IPS-18c (cell line): ENCODE measurements around the gene ALB.
"Not testable (repeated sequence)": the region's sequence is repeated elsewhere in the genome, so short reads cannot be mapped to it uniquely, and the experiment has no call there.

ENCODE experiments used
- H3K4me3 ChIP-seq: 2 replicates; pipeline ENCODE4 v1.7.0; 2013; ENCODE audit warnings: low read depth, mild to moderate bottlenecking, low read length, moderate library complexity; ENCODE audit not compliant: insufficient read depth
- H3K9me3 ChIP-seq: one replicate; pipeline ENCODE4 v1.6.1; 2013; ENCODE audit warnings: mild to moderate bottlenecking, low read length, moderate library complexity; ENCODE audit not compliant: control insufficient read depth, insufficient read depth

The ALB gene

GRCh38 chr4:73404042-73404441, at the start of gene ALB:
Gene ALB (plus strand): TSS chr4:73404287. CDS start chr4:73404328, 41 bp downstream.
- Histone ChIP-seq H3K9me3 (no peaks in the 10 kb centered on the region), H3K4me3 (no peak within 1 kb of the TSS)

GRCh38 chr4:73357174-73357573, 46.9 kb upstream of the ALB start:
- not testable (repeated sequence) for H3K4me3 ChIP-seq, H3K9me3 ChIP-seq

GRCh38 chr4:73369506-73370199, 34.4 kb upstream of the ALB start:
- H3K9me3 ChIP-seq, result peaks cover 16% of the 10 kb centered on the region
- H3K4me3 ChIP-seq, result not testable (repeated sequence)

GRCh38 chr4:73375328-73375741, 28.8 kb upstream of the ALB start:
- peaks cover 6% of the 10 kb centered on the region for H3K9me3 ChIP-seq

GRCh38 chr4:73376251-73376650, 27.8 kb upstream of the ALB start:
- peaks cover 2% of the 10 kb centered on the region for H3K9me3 ChIP-seq
- H3K4me3 ChIP-seq, result no peak overlapping the region

More at GRCh38 chr4:73375328-73375741, 28.8 kb upstream of the ALB start:
- H3K4me3 ChIP-seq, result no peak overlapping the region

GRCh38 chr4:73376976-73377375, 27.1 kb upstream of the ALB start:
- Histone ChIP-seq H3K4me3 (no peak overlapping the region), H3K9me3 (peaks cover 2% of the 10 kb centered on the region)

- Histone ChIP-seq H3K4me3 (no peak overlapping the region), H3K9me3 (no peaks in the 10 kb centered on the region)
Measured at GRCh38 chr4:73378887-73379286, 25.2 kb upstream of the ALB start.

- Histone ChIP-seq H3K4me3 (no peak overlapping the region), H3K9me3 (no peaks in the 10 kb centered on the region)
Measured at GRCh38 chr4:73379946-73380345, 24.1 kb upstream of the ALB start.

GRCh38 chr4:73381214-73381613, 22.9 kb upstream of the ALB start:
- H3K9me3 ChIP-seq, result no peaks in the 10 kb centered on the region
- no peak overlapping the region for H3K4me3 ChIP-seq

GRCh38 chr4:73383452-73383851, 20.6 kb upstream of the ALB start:
- Histone ChIP-seq H3K9me3 (no peaks in the 10 kb centered on the region), H3K4me3 (no peak overlapping the region)

- H3K4me3 ChIP-seq, result no peak overlapping the region
- no peaks in the 10 kb centered on the region for H3K9me3 ChIP-seq
Measured at GRCh38 chr4:73387552-73387951, 16.5 kb upstream of the ALB start.

GRCh38 chr4:73388887-73389286, 15.2 kb upstream of the ALB start:
- Histone ChIP-seq H3K9me3 (no peaks in the 10 kb centered on the region), H3K4me3 (no peak overlapping the region)

GRCh38 chr4:73389663-73390062, 14.4 kb upstream of the ALB start:
- H3K4me3 ChIP-seq, H3K9me3 ChIP-seq: not testable (repeated sequence)

- no peaks in the 10 kb centered on the region for H3K9me3 ChIP-seq
Measured at GRCh38 chr4:73391774-73392173, 12.3 kb upstream of the ALB start.

GRCh38 chr4:73392936-73393335, 11.2 kb upstream of the ALB start:
- Histone ChIP-seq H3K9me3 (no peaks in the 10 kb centered on the region), H3K4me3 (no peak overlapping the region)

More at GRCh38 chr4:73391774-73392173, 12.3 kb upstream of the ALB start:
- H3K4me3 ChIP-seq, result no peak overlapping the region

- H3K9me3 ChIP-seq, result no peaks in the 10 kb centered on the region
- no peak overlapping the region for H3K4me3 ChIP-seq
Measured at GRCh38 chr4:73396304-73396703, 7.8 kb upstream of the ALB start.

GRCh38 chr4:73396993-73397972, 6.8 kb upstream of the ALB start:
- H3K4me3 ChIP-seq, result no peak overlapping the region
- no peaks in the 10 kb centered on the region for H3K9me3 ChIP-seq

GRCh38 chr4:73401412-73401811, 2.7 kb upstream of the ALB start:
- H3K9me3 ChIP-seq, result no peaks in the 10 kb centered on the region
- H3K4me3 ChIP-seq, result no peak overlapping the region
